RWPE2 (cell line): ENCODE data around the gene VASN.
A peak's percentile ranks its signal among the peaks of the same experiment; 100 is the strongest.

Experiments used
- ATAC-seq: fragments of 200-7000 bp; cut with Tn5 transposase; 3 replicates; pipeline ENCODE4 v1.9.1; 2021; ENCODE audit warnings: low read depth
- DNase-seq: peaks from one replicate; pipeline ENCODE4 v3.0.0-alpha.2; 2020; ENCODE audit warnings: low spot score
- H3K27ac ChIP-seq: fragments of 450-650 bp; 2 replicates; pipeline ENCODE4 v1.5.1; 2017; ENCODE audit warnings: mild to moderate bottlenecking; ENCODE audit not compliant: poor library complexity, severe bottlenecking
- H3K27me3 ChIP-seq: fragments of 250-450 bp; sonication (Bioruptor Pico); 2 replicates; pipeline ENCODE4 v1.5.1; 2021; ENCODE audit warnings: mild to moderate bottlenecking, moderate library complexity; ENCODE audit not compliant: insufficient read depth, poor library complexity, severe bottlenecking
- H3K36me3 ChIP-seq: fragments of 250-450 bp; sonication (Bioruptor Pico); 2 replicates; pipeline ENCODE4 v1.5.1; 2020; ENCODE audit warnings: low read depth, mild to moderate bottlenecking, moderate library complexity
- H3K4me1 ChIP-seq: fragments of 250-450 bp; sonication (Bioruptor Pico); 2 replicates; pipeline ENCODE4 v1.5.1; 2021; ENCODE audit warnings: mild to moderate bottlenecking, moderate library complexity; ENCODE audit not compliant: insufficient read depth, poor library complexity, severe bottlenecking
- H3K4me3 ChIP-seq: fragments of 250-450 bp; sonication (Bioruptor Pico); 2 replicates; pipeline ENCODE4 v1.5.1; 2021; ENCODE audit warnings: mild to moderate bottlenecking, moderate library complexity; ENCODE audit not compliant: severe bottlenecking
- H3K9me3 ChIP-seq: fragments of 250-450 bp; sonication (Bioruptor Pico); 2 replicates; pipeline ENCODE4 v1.5.1; 2021; ENCODE audit warnings: mild to moderate bottlenecking, moderate library complexity; ENCODE audit not compliant: severe bottlenecking
- TF ChIP-seq, protein P1 (sequence below): fragments of 450-650 bp; IDR thresholded peaks from one replicate; pipeline ENCODE4 v1.5.1; 2017; ENCODE audit warnings: mild to moderate bottlenecking, moderate library complexity; ENCODE audit not compliant: poor library complexity, severe bottlenecking

Gene VASN

DNA sequence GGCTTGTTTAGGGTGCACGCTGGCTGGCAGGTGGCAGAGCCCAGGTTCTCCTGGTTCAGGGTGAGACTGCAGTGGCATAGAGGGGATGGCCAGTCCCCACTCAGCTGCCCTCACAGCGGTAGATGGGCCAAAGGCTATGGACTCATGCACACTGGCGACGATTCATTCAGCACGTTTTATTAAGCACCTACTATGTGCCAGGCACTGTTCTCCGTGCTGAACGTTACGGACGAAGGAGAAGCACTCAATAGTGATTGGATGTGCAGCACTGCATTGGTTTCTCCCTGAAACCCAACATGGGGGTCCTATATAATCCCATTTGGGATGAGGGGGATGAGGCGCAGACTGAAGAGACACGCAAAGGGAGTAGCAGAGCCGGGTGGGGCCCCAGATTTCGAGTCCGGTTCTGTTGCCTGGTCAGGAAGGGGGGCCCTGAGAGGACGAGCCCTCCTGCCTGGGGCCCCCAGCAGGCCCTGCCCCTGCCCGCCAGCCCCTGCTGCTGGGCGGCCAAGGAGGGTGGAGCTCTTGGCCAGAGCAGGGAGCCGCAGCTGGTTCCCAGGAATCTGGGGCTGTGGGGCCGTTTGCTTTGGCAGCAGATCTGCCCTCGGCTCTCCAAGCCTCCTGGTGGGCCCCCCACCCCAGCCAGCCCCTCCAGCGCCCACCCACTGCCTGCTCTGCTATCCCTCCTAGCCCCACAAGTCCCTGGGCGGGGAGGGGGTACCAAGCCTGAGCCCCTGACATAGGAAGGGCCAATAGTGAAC lies 47.0 kb upstream of the VASN start:
- H3K4me3 ChIP-seq, result no peak overlapping the region
- TF ChIP-seq, protein P1, sequence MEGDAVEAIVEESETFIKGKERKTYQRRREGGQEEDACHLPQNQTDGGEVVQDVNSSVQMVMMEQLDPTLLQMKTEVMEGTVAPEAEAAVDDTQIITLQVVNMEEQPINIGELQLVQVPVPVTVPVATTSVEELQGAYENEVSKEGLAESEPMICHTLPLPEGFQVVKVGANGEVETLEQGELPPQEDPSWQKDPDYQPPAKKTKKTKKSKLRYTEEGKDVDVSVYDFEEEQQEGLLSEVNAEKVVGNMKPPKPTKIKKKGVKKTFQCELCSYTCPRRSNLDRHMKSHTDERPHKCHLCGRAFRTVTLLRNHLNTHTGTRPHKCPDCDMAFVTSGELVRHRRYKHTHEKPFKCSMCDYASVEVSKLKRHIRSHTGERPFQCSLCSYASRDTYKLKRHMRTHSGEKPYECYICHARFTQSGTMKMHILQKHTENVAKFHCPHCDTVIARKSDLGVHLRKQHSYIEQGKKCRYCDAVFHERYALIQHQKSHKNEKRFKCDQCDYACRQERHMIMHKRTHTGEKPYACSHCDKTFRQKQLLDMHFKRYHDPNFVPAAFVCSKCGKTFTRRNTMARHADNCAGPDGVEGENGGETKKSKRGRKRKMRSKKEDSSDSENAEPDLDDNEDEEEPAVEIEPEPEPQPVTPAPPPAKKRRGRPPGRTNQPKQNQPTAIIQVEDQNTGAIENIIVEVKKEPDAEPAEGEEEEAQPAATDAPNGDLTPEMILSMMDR, result no peak
- H3K36me3 ChIP-seq, result no peaks in the 10 kb centered on the region
- peaks cover 37% of the 10 kb centered on the region for H3K4me1 ChIP-seq
- no peaks in the 10 kb centered on the region for H3K27me3 ChIP-seq
- H3K27ac ChIP-seq, result peak overlapping the region; percentile 94
- DNase-seq, result peak; percentile 55
- ATAC-seq, result no peak
- no peaks in the 10 kb centered on the region for H3K9me3 ChIP-seq

DNA sequence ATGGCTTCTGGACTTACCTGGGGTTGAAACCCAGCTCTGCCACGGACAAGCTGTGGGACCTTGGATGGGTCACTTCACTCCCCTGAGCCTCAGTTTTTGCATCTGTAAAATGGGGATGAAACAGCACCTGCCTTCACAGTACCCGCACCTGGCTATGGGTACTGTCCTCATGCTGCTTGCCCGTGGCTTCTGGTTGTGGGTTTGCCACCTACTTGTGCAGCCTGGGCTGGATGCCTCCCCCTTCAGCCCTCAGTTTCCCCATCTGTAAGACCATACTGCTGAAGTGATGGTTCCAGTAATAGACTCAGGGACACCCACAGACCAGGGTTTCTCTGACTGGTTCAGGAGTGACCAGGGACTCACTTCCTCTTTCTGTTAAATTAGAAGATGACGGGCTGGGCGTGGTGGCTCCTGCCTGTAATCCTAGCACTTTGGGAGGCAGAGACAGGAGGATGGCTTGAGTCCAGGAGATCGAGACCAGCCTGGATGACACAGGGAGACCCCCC lies 46.3 kb upstream of the VASN start:
- no peak overlapping the region for H3K4me3 ChIP-seq
- no peaks in the 10 kb centered on the region; the same call in 1 of the 2 replicates for H3K36me3 ChIP-seq
- no peaks in the 10 kb centered on the region for H3K27me3 ChIP-seq
- no peaks in the 10 kb centered on the region for H3K9me3 ChIP-seq
- TF ChIP-seq, protein P1, result no peak
- ATAC-seq (no peak), DNase-seq (no peak)
- peak overlapping the region; percentile 94 for H3K27ac ChIP-seq
- peaks cover 31% of the 10 kb centered on the region for H3K4me1 ChIP-seq

DNA sequence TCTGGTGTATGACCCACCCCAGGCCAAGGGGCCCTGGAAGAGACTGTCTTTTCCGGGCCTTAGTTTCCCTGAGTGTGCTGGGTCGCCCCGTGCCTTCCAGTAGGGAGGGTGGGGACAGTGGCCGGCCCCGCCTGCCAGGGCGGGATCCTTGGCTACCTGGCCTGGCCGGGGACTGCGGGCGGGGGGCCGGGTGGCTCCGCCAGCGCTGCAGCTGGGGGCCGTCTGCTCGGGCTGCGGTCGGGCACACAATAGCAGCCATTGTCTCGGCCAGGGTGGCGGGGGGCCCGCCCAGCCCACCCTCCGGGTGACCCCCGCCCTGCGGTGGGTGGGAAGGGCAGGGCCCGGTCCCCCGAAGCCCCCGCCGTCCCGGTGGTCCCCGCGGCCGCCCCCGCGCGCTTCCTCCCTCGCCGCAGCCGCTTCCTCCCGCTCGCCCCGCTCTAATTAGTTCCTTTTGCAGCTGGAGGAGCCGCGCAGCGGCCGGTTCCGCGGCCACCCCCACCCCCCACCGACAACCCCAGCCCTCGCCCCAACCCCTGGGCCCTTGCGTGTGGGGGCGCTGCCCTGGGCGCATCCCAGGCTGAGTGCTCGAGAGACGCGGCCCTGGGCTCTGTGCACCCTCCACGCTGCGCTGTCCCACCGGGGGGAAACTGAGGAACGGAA lies 44.1 kb upstream of the VASN start:
- Histone ChIP-seq H3K4me1 (peaks cover 20% of the 10 kb centered on the region), H3K4me3 (no peak overlapping the region), H3K27ac (peak overlapping the region; percentile 36), H3K36me3 (peaks cover 20% of the 10 kb centered on the region), H3K27me3 (no peaks in the 10 kb centered on the region), H3K9me3 (no peaks in the 10 kb centered on the region)
- TF ChIP-seq, protein P1, result no peak
- DNase-seq (no peak), ATAC-seq (no peak)

DNA sequence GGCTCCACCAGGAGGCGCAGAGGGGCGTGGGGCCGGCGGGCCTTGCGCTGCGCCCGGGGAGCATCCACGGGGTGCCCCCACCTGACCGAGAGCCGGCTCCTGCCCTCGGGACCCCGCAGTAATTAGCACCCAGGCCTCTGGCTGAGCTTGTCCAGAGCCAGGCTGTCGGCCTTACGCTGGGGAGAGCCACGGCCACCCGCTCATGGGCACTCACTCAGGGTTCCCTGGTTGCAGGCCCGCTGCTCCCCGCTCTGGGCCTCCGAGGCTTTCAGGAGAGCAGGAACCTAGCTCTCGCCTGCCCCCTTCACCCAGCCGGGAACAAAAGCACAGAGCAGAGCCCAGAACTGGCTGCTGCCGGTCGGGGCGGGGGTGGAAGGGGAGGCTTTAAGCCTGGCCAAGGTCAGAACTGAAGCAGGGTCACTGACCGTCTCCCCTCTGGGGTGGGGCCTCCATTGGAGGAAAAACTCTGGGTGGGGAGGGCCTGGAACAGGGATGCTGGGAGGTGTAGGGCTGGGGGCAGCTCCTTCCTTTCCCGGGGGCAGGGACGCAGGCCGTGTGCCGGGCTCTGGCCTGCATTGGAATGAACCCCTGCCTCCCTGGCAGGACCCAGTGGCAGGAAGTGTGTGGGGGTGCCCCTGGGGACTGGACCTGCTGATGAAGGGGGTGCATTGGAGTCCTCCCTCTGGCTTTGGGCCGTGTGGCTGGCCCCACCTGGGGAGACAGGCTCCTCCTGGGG lies 43.4 kb upstream of the VASN start:
- Histone ChIP-seq H3K4me3 (no peak overlapping the region), H3K27ac (peak overlapping the region; percentile 36), H3K36me3 (peaks cover 27% of the 10 kb centered on the region), H3K4me1 (peaks cover 15% of the 10 kb centered on the region), H3K9me3 (no peaks in the 10 kb centered on the region), H3K27me3 (no peaks in the 10 kb centered on the region)
- TF ChIP-seq, protein P1, result peak; percentile 32
- DNase-seq (peak; percentile 73), ATAC-seq (peak; percentile 28; the same call in 2 of the 3 replicates)
